ENCODE measurements around the gene DNAH1.
"Not testable (repeated sequence)": the region's sequence is repeated elsewhere in the genome, so short reads cannot be mapped to it uniquely, and the experiment has no call there.

The DNAH1 gene

DNA sequence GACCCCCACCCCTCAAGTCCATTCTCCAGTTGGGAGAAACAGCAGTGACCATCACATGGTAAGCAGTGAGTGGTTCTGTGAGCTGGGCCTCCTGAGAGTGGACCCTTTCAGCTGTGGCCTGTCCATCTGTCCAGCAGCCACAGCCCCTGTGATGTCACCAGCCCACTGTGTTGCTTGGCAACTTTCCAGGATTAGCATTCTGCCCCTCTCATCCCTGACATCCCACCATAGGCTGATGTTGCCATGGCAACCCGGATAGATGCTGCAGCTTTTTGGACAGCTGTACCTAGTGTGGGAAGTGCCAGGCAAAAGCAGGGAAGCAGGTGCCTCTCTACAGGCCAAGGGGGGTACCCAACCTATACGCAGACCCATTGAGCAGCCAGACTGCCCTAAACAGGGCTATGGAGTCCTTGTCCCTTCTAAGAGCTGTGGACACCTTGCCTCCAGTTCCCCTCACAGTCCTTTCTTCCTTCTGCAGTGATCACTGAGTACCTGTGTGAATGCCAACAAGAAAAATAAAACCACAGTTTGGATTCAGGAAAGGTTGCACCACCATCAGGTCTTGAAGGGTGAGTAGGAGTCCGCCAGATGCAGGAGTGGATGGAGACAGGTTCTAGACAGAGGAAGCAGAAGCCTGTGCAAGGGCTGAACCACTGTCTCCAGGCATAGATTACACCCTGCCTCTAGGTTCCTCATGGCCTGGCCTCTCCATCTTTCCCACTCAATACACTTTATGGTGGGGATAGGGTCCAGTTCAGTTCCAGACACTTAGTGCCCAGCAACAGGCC is at the start of gene DNAH1:
TSS of gene DNAH1 (plus strand) at position 343 of the 788 bp plus-strand sequence. CDS start 6,124 bp downstream, outside the sequence.
- TF ChIP-seq, protein P1, sequence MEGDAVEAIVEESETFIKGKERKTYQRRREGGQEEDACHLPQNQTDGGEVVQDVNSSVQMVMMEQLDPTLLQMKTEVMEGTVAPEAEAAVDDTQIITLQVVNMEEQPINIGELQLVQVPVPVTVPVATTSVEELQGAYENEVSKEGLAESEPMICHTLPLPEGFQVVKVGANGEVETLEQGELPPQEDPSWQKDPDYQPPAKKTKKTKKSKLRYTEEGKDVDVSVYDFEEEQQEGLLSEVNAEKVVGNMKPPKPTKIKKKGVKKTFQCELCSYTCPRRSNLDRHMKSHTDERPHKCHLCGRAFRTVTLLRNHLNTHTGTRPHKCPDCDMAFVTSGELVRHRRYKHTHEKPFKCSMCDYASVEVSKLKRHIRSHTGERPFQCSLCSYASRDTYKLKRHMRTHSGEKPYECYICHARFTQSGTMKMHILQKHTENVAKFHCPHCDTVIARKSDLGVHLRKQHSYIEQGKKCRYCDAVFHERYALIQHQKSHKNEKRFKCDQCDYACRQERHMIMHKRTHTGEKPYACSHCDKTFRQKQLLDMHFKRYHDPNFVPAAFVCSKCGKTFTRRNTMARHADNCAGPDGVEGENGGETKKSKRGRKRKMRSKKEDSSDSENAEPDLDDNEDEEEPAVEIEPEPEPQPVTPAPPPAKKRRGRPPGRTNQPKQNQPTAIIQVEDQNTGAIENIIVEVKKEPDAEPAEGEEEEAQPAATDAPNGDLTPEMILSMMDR (conservative IDR thresholded peaks at IDR 0.05; ENCODE audit: low read length), result no peak
- no peak within 1 kb of the TSS for H3K4me3 ChIP-seq (ENCODE audit: low read length)
- DNase-seq (ENCODE audit: low read depth), result no peak

DNA sequence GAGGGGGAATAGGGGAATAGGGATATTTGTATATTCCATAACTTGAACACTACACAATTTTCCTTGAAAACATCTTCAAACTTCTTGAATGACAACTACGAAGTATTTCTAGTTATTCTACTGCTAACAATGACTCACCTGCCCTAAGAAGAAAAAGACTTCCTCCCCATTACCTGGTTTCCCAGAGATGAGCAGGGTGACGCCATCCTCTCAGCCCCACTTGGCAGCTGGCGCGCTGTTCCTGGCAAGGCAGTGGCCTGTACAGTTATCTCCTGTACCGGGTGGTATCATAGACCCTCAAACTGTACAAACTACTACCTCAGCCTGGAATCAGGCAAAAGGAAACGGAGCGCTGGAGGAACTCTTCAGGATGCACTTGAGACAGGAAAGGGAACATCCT is 48.1 kb upstream of the DNAH1 start:
- no peak overlapping the region for H3K4me3 ChIP-seq (ENCODE audit: low read length)
- no peak for DNase-seq (ENCODE audit: low read depth)
- TF ChIP-seq, protein P1 (conservative IDR thresholded peaks at IDR 0.05; ENCODE audit: low read length), result no peak

DNA sequence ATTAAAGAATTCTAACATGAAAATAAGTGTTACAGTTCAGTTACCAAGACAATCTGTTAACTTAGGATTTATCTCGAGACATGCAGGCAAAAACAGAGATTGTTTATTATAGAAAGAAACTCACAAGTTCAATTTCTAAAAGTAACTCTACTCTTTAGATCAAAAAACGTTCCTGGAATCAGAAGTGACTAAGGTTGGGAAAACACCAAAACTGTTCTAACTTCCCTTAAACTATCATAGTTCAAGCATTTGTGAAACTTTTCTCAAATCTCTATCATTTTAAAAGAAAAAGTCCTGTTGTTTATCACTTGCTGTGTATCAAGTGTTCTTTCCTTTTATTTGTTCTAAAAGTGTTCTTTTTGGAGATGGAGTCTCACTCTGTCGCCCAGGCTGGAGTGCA is 46.3 kb upstream of the DNAH1 start:
- TF ChIP-seq, protein P1 (conservative IDR thresholded peaks at IDR 0.05; ENCODE audit: low read length), result no peak

GRCh38 chr3:52270252-52270754 is 45.8 kb upstream of the DNAH1 start:
- TF ChIP-seq, protein P1 (conservative IDR thresholded peaks at IDR 0.05; ENCODE audit: low read length), result no peak
- no peak overlapping the region for H3K4me3 ChIP-seq (ENCODE audit: low read length)
- peak; percentile 57 for DNase-seq (ENCODE audit: low read depth)

More for the DNA sequence above, 46.3 kb upstream of the DNAH1 start:
- no peak overlapping the region for H3K4me3 ChIP-seq (ENCODE audit: low read length)
- DNase-seq (ENCODE audit: low read depth), result no peak

- H3K4me3 ChIP-seq (ENCODE audit: low read length); DNase-seq (ENCODE audit: low read depth): not testable (repeated sequence)
These were observed 43.9 kb upstream of the DNAH1 start for GRCh38 chr3:52272172-52272571.

- TF ChIP-seq, protein P1 (conservative IDR thresholded peaks at IDR 0.05; ENCODE audit: low read length), result no peak
- DNase-seq (ENCODE audit: low read depth), result no peak
- H3K4me3 ChIP-seq (ENCODE audit: low read length), result no peak overlapping the region
These were observed 43.3 kb upstream of the DNAH1 start for GRCh38 chr3:52272831-52273230.

- H3K4me3 ChIP-seq (ENCODE audit: low read length); DNase-seq (ENCODE audit: low read depth): not testable (repeated sequence)
These were observed 41.3 kb upstream of the DNAH1 start for GRCh38 chr3:52274781-52275180.
